GM18868 (cell line): ENCODE measurements around the gene TMEM179.
"Not testable (repeated sequence)": the region's sequence is repeated elsewhere in the genome, so short reads cannot be mapped to it uniquely, and the experiment has no call there.

ENCODE experiments used
- ATAC-seq: cut with Tn5 transposase; IDR thresholded peaks from one replicate; pipeline ENCODE4 v1.9.1; 2021; ENCODE audit warnings: mild to moderate bottlenecking, moderate library complexity; ENCODE audit not compliant: unreplicated experiment

TMEM179 gene

DNA sequence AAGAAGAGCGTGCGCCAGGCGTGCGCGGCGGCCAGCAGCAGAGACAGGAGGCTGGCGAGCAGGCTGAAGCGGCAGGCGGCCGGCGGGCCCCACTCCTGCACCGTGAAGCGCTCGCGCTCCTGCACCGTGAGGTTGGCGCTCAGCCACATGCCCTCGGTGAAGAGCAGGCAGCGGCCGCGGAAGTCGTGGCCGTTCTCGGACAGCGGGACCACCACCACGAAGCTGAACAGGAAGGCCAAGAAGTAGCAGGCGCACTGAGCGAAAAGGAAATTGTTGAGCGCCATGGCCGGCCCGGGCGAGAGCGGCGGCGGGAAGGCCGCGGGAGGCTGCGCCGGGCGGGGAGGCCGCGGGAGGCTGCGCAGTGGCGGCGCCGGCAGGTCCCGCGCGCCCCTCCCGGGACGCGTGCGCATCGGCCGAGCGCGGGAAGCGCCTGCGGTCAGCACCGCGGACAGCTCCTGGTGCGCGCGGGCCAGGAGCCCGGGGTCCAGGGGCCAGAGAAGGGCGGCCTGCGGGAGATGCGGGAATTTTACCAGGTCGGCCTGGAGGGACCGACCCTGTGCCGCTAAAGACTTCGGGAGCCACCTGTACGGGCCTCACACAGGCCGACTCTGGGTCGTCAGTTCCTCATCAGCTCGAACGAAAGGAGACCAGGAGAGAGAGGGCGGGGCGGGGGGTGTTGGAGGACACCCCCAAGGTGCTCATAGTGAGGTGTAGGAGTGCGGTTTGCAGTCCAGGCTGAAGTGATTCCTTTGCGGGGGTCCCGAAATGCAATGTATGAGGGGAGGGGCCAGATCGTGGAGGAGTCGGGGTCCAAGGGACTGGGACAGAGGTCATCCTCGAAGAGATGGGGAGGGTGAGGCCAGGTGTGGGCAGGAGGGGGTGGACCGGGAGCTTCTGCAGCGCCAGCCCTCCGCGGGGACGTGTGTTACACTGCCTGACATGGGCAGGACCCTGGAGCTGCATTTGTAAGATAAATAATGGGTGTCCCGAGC, at the start of gene TMEM179:
TMEM179 (minus strand) TSS at position 315 of the 992 bp plus-strand sequence; CDS start at position 284, 31 bp downstream.
- ATAC-seq: no peak

DNA sequence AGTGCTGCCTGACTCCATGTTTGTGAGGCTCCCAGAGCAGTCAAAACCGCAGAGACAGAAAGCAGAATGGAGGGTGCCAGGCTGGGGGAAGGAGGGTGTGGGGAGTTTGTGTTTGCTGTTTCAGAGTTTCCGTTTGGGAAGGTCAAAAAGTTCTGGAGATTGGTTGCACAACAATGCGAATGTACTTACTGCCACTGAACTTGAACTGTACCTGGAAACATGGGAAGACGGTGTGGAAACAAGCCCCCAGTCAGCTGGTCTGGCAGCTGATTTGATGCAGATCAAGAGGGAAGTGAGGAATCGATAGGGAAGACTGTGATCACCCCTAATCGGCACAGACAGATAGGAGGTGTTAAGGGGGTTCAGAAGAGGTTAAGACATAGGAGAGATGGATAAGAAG, 49.5 kb upstream of the TMEM179 start:
- ATAC-seq: no peak

GRCh38 chr14:104653130-104653920, 48.8 kb upstream of the TMEM179 start:
- ATAC-seq: not testable (repeated sequence)

- ATAC-seq: no peak
Measured at GRCh38 chr14:104652386-104652785, 47.8 kb upstream of the TMEM179 start.

DNA sequence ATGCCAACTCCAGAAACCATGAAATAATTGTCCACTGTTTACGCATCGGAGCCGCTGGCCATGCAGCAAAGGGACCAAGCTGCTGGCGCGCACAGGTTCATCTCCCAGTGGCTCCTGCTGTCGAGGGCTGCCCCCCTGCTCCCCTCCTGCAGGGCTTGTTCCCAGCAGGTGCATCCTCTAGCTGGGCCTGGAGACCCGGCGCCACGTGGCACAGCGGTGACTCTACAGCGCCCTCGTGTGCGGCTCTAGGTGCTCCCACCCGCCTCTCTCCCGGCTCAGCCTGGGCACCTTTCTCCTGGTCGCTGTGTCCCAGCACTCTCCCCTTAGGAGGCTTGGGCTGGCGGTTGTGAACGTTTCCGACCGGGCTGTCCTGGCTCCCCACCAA, 47.3 kb upstream of the TMEM179 start:
- no peak for ATAC-seq

DNA sequence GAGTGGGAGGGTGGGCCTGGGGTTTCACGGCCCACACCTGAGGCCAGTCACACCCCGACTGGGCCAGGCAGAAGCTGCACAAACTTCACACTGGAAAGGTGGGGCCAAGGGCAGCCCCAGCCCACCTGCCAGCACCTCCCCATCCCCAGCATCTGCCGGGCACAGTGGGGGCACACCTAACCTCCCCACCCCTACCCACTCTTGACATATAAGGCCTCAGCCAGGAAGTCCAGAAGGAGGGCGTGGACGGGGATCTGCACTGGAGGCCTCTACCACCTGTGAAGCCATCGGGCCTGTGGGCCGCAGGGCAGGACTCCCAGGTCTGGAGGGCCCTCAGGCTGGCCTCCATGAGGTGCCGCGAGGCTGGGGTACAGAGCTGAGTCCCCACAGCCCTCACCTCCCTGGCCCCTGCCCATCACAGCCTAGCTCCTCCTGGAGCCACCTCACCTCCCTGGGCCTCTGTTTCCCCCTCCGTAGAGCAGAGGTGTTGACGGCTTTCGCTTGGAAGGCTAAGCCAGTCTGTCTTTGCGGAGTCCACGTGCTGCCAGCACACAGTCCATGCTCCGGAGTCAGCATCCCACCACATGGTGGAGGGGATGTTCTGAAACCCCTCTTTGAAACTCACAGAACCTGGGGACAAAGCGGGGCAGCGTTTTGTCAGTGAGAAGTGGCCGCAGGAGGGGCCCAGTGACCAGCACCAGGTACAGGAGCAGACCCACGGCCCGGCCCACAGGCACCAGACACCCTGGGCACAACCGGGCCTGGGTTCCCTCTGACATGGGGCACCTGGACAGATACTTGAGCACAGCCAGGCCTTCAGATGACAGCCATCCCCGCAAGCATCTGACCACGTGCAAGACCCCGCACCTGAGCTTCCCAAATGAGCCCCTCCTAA, 46.7 kb upstream of the TMEM179 start:
- no peak for ATAC-seq

DNA sequence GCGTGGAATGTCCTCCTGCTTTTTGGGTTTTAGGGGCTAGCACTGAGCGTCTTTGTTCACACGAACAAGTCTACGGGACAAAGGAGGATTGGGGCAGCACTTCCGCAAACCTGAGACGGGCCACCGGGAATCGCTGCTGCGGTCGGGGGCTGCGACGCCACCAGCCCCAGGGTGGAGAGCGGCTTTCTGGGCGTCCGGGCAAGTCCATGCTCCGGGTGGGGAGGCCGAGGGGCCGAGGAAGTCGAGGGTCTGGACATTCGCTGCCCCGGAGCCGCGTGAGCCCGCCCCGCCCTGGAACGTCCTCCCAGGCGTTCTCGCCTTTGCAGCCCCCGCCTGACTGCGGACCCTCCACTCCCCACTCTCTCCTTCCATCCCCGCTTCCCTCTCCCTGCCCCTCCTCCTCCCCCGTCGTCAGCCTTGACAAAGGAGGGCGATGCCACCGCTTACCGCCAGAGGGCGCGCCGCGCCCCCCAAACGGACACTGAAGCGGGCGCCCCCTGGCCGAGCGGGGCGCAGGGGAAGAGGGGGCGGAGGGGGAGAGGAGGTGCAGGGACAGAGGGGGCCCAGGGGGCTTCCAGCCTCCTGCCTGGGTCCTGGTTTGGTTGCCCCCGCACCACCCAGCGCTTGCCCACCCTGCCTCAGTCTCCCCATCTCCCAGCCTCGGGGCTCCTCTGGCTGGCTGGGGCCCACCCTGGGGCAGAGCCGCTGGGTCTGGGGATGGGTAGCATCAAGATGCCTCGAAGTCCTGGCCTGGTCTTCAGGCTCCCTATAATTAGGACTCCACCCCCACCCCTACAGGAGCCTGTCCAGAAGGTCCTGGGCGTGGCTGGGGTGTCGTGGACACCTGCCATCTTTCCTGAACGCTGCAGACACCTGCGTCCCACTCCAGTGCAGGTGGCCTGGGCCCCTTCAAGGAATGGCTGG, 45.7 kb upstream of the TMEM179 start:
- peak; percentile 46 for ATAC-seq

DNA sequence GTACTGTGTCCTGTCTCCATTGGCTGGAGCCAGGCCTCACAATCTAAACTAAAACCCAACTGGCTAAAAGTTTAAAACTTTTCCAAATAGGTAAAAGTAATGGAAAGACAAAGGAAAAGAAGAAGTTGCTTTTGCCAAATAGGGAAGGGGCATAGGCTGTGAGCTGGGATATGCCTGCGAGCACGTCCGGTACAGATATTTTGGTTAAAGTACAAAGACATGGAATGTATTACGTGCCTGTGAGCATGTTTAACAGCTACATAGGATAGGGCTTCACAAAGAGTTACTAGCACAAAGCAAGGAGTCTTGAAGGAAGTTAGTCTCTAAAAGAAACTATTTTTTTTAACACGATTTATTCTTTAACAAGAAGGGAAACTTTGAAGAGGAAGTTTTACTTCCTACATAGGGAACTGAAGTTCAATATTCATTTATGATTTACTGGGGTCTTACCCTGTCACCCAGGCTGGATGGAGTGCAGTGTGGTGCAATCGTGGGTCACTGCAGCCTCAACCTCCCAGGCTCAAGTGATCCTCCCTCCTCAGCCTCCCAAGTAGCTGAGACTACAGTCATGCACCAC, 43.0 kb upstream of the TMEM179 start:
- no peak for ATAC-seq

DNA sequence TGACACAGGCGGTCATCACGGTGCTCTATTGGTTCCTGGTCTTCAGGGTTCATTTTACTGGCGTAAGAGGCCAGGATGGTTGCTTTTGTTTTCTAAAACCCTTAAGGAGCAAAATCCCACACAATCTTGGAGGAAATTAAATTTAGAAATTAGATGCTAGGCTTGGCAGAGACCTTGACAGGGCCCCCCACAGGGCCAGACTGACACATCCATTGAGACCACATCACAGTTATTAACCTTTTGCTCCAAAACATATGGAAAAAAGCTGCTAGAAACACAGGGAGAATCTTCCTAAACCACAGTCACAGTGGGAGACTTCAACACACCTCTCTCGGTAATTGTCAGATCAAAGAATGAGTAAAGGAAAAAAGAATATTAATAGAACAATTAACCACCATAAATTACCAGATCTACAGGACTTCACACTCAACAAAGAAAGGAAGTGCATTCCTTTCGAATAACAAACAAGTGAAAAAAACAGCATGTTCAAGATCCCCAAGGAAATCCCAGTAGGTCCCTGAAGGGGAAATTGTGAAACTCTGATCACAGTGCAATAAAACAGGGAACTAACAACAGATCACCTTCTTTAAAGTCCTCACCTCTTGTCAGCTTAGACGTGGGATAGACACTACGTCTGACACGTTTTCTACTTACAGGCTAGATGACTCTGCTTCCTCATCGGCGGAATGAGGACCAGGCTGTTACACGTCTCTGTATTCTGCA, 40.2 kb upstream of the TMEM179 start:
- no peak for ATAC-seq

DNA sequence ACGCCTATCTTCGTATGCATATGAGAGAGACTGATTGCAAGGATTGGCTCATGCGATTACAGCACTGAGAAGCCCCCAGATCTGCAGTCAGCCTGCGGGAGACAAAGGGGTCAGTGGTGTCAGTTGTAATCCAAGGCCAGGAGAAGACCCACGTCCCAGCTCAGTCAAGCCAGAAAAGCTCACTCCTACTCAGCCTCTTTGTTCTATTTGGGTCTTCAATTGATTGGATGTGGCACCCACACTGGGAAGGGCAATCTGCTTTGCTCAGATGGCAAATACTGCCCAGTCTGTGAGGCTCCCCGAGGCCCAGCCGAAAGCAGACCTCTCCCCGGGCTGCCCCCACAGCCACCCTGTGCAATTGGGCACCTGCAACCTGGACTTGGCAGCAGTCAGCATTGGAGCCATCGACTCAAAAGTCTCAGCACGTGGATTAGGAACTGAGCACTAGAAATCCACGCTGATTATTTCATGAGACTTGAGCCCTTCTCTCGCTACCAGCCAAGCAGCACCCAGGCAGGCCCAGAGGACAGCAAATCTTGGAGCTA, 39.6 kb upstream of the TMEM179 start:
- ATAC-seq: no peak

GRCh38 chr14:104643306-104643705, 38.7 kb upstream of the TMEM179 start:
- ATAC-seq: no peak

- no peak for ATAC-seq
Measured at GRCh38 chr14:104642540-104642868, 37.9 kb upstream of the TMEM179 start.

GRCh38 chr14:104641753-104642539, 37.4 kb upstream of the TMEM179 start:
- no peak for ATAC-seq

GRCh38 chr14:104640681-104641080, 36.1 kb upstream of the TMEM179 start:
- ATAC-seq: no peak

DNA sequence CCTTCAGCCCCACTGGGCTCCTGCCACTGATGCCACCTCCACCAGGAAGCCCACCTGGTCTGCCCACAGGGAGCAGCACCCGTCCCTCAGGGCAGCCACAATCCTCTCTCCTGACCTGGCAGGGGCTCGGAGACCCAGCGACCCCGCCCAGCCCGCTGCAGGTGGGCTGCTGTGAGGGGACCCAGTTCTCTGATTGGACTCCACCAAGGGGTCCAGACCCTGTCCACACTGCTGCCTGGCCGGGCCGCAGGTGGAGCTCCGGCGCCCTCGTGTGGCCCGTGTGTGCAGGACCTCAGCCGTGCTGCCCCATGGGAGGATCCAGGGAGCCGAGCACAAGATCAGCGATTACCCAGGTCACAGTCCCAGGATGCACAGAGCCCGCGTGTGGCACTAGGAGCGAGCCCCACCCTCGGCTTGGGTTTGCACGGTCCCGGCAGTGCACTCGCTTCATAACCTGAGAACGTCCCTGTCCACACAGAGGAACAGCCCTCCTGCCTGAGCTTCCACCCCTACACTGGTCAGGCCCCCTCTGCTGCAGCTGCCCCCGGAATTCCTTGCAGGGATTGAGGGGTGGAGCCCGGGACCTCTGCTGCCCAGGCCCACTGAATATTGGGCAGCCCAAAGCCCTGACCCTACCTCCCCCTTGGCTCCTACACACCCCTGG, 35.4 kb upstream of the TMEM179 start:
- no peak for ATAC-seq

DNA sequence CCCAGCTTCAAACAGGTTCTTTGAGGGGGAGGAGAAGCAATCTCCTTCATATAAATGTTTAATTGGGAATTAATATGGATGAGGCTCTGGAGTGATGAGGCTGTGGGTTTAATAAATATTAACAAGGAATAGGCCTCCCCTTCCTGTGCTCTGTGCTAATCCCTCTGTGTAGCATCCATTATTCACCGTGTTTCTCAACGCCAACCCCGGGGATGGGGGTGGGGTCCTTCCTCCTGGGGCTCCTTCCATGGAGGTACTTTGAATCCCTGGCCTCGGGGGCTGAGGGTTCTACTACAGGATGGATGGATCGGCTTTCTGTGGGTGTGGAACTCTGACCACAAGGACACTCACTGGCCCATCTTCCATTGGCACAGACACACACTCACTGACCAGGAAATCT, 34.9 kb upstream of the TMEM179 start:
- no peak for ATAC-seq

- ATAC-seq: no peak
Measured at GRCh38 chr14:104638927-104639450, 34.4 kb upstream of the TMEM179 start.
